GM23338 (cell line): ENCODE results near the gene TFAP2A. TPM values are rescaled to one million over a fixed set of nuclear protein-coding genes. Genes with fewer than 3 reads are reported as not detected.

Source experiments
- ATAC-seq: fragments of 200-7000 bp; cut with Tn5 transposase; 3 replicates; pipeline ENCODE4 v1.9.1; 2020
- DNase-seq: peaks from one replicate; pipeline ENCODE4 v3.0.0-alpha.2; 2015; ENCODE audit warnings: low spot score
- H2AFZ ChIP-seq: fragments of 200-600 bp; sonication (generic); 2 replicates; pipeline ENCODE4 v1.8.0; 2016; ENCODE audit warnings: antibody characterized with exemption, mild to moderate bottlenecking, moderate library complexity
- H3F3A ChIP-seq: fragments of 200-600 bp; sonication (generic); replicated peaks from 2 replicates; pipeline ENCODE4 v1.8.0; 2017; ENCODE audit warnings: antibody characterized with exemption, mixed run types, low read depth
- H3K27ac ChIP-seq: fragments of 200-600 bp; sonication (generic); 2 replicates; pipeline ENCODE4 v1.6.1; 2016; ENCODE audit warnings: low read depth
- H3K27me3 ChIP-seq: fragments of 200-600 bp; sonication (generic); 2 replicates; pipeline ENCODE4 v1.8.0; 2016; ENCODE audit warnings: mild to moderate bottlenecking, mixed run types, moderate library complexity; ENCODE audit not compliant: insufficient read depth
- H3K36me3 ChIP-seq: fragments of 200-600 bp; sonication (generic); 2 replicates; pipeline ENCODE4 v1.8.0; 2016; ENCODE audit warnings: mild to moderate bottlenecking; ENCODE audit not compliant: insufficient read depth
- H3K4me1 ChIP-seq: fragments of 200-600 bp; sonication (generic); 2 replicates; pipeline ENCODE4 v1.8.0; 2016; ENCODE audit warnings: mild to moderate bottlenecking, moderate library complexity; ENCODE audit not compliant: insufficient read depth
- H3K4me2 ChIP-seq: fragments of 200-600 bp; sonication (generic); 2 replicates; pipeline ENCODE4 v1.7.1; 2017; ENCODE audit warnings: mixed run types
- H3K4me3 ChIP-seq: fragments of 200-600 bp; sonication (generic); 2 replicates; pipeline ENCODE4 v1.6.1; 2016; ENCODE audit warnings: mixed run types
- H3K79me2 ChIP-seq: fragments of 200-600 bp; sonication (generic); replicated peaks from 2 replicates; pipeline ENCODE4 v1.8.0; 2017; ENCODE audit warnings: mild to moderate bottlenecking; ENCODE audit not compliant: insufficient read depth
- H3K9me2 ChIP-seq: fragments of 200-600 bp; sonication (generic); 2 replicates; pipeline ENCODE4 v1.8.0; 2017; ENCODE audit not compliant: insufficient read depth
- H4K20me1 ChIP-seq: fragments of 200-600 bp; sonication (generic); replicated peaks from 2 replicates; pipeline ENCODE4 v1.8.0; 2017; ENCODE audit warnings: mild to moderate bottlenecking; ENCODE audit not compliant: insufficient read depth
- H3K27ac Mint-ChIP-seq: 2 replicates; pipeline ENCODE4 v1.8.0; 2020; ENCODE audit warnings: inconsistent platforms, mild to moderate bottlenecking, moderate library complexity, mixed read lengths
- H3K27me3 Mint-ChIP-seq: 3 replicates; pipeline ENCODE4 v1.8.0; 2022; ENCODE audit warnings: low read depth, mild to moderate bottlenecking, moderate library complexity, mixed read lengths, inconsistent platforms; ENCODE audit not compliant: insufficient read depth, poor library complexity
- H3K36me3 Mint-ChIP-seq: 3 replicates; pipeline ENCODE4 v1.8.0; 2021; ENCODE audit warnings: low read depth, mild to moderate bottlenecking, inconsistent platforms, moderate library complexity, mixed read lengths
- H3K4me1 Mint-ChIP-seq: 3 replicates; pipeline ENCODE4 v1.8.0; 2020; ENCODE audit warnings: mild to moderate bottlenecking, inconsistent platforms, mixed read lengths
- H3K4me3 Mint-ChIP-seq: 3 replicates; pipeline ENCODE4 v1.8.0; 2021; ENCODE audit warnings: moderate library complexity, mild to moderate bottlenecking, inconsistent platforms, mixed read lengths
- H3K9me3 Mint-ChIP-seq: 3 replicates; pipeline ENCODE4 v1.8.0; 2020; ENCODE audit warnings: moderate library complexity, mild to moderate bottlenecking, inconsistent platforms, mixed read lengths
- CREB1 ChIP-seq: fragments of 250-450 bp; sonication (Bioruptor Pico); IDR thresholded peaks from 2 replicates; pipeline ENCODE4 v1.5.0; 2020; ENCODE audit warnings: low read depth, mild to moderate bottlenecking, moderate library complexity
- CTCF ChIP-seq, 2 experiments: fragments of 200-600 bp in 1 of 2; sonication (generic) in 1 of 2; conservative IDR thresholded peaks; 2 replicates each; pipeline versions ENCODE4 v1.5.1 to v1.6.1; 2016 to 2017; ENCODE audit warnings: antibody characterized with exemption in 2 of 2, low read depth in 2 of 2, mild to moderate bottlenecking in 2 of 2, moderate library complexity in 1 of 2
- JUNB ChIP-seq: IDR thresholded peaks from one replicate; pipeline ENCODE4 v1.6.1; 2016; ENCODE audit warnings: antibody characterized with exemption; ENCODE audit not compliant: unreplicated experiment
- NANOG ChIP-seq: IDR thresholded peaks from 2 replicates; pipeline ENCODE4 v1.6.1; 2016; ENCODE audit warnings: antibody characterized with exemption, borderline replicate concordance
- REST ChIP-seq: IDR thresholded peaks from one replicate; pipeline ENCODE4 v1.6.1; 2018; ENCODE audit warnings: antibody characterized with exemption; ENCODE audit not compliant: unreplicated experiment
- STAT1 ChIP-seq: IDR thresholded peaks from one replicate; pipeline ENCODE4 v1.6.1; 2016; ENCODE audit warnings: antibody characterized with exemption; ENCODE audit not compliant: unreplicated experiment
- ZNF114 ChIP-seq: fragments of 250-450 bp; sonication (Bioruptor Pico); IDR thresholded peaks from 2 replicates; pipeline ENCODE4 v1.5.0; 2020; ENCODE audit warnings: mild to moderate bottlenecking, moderate library complexity
- ZNF331 ChIP-seq: fragments of 250-450 bp; sonication (Bioruptor Pico); IDR thresholded peaks from 2 replicates; pipeline ENCODE4 v1.5.0; 2020; ENCODE audit warnings: low read depth, mild to moderate bottlenecking, moderate library complexity
- polyA plus RNA-seq: library from polyadenylated mRNA; unstranded; fragments of >200 nt; fragmentation: Nextera tagmentation; extraction: Ambion mirVana; gene quantifications from 2 replicates; pipeline ENCODE4 v1.2.1, GENCODE V29; 2016
- total RNA-seq: library from RNA; depleted of rRNA; stranded (reverse); fragments of >200 nt; shearing (Covaris generic); gene quantifications from 2 replicates; pipeline ENCODE4 v1.2.3, GENCODE V29; 2014

The TFAP2A gene
- total and polyA plus RNA-seq, 2 experiments from 2014 or later = not detected

- TF ChIP-seq CTCF (conservative IDR thresholded peaks at IDR 0.05; ENCODE audit: low read depth in 2 of 2) = no peak
- TF ChIP-seq REST = no peak
- TF ChIP-seq STAT1 = no peak
- no peak for TF ChIP-seq NANOG
- no peak for TF ChIP-seq ZNF331
- no peak for TF ChIP-seq ZNF114 (CRISPR knock-in tag)
- no peak for TF ChIP-seq CREB1 (CRISPR knock-in tag)
Measured at GRCh38 chr6:10375391-10375969, 39.4 kb downstream of the TFAP2A start (continued).

GRCh38 chr6:10373642-10374359 is 41.1 kb downstream of the TFAP2A start:
- H4K20me1 ChIP-seq = no peaks in the 10 kb centered on the region
- no peak overlapping the region for H2AFZ ChIP-seq
- Mint-ChIP-seq H3K27me3 (peaks cover 8% of the 10 kb centered on the region), H3K4me1 (peaks cover 12% of the 10 kb centered on the region), H3K9me3 (no peaks in the 10 kb centered on the region), H3K4me3 (no peak overlapping the region), H3K27ac (no peak overlapping the region), H3K36me3 (no peaks in the 10 kb centered on the region)
- H3K27ac ChIP-seq = no peak overlapping the region
- H3K9me2 ChIP-seq = no peaks in the 10 kb centered on the region
- H3K79me2 ChIP-seq = no peaks in the 10 kb centered on the region
- ATAC-seq (no peak), DNase-seq (no peak)
- H3F3A ChIP-seq = no peaks in the 10 kb centered on the region
- H3K36me3 ChIP-seq = no peaks in the 10 kb centered on the region
- no peak overlapping the region for H3K4me2 ChIP-seq
- TF ChIP-seq ZNF114 (CRISPR knock-in tag) (no peak), JUNB (no peak)
- H3K4me3 ChIP-seq = no peak overlapping the region
- H3K27me3 ChIP-seq = peaks cover 28% of the 10 kb centered on the region
- H3K4me1 ChIP-seq = peaks cover 9% of the 10 kb centered on the region; the same call in 1 of the 2 replicates
